GM23338 (cell line): ENCODE data around the gene NOD1. TPM values are rescaled to one million over a fixed set of nuclear protein-coding genes. Genes with fewer than 3 reads are reported as not detected.

Experiments
- ATAC-seq: fragments of 200-7000 bp; cut with Tn5 transposase; 3 replicates; pipeline ENCODE4 v1.9.1; 2020
- DNase-seq: peaks from one replicate; pipeline ENCODE4 v3.0.0-alpha.2; 2015; ENCODE audit warnings: low spot score
- H2AFZ ChIP-seq: fragments of 200-600 bp; sonication (generic); 2 replicates; pipeline ENCODE4 v1.8.0; 2016; ENCODE audit warnings: antibody characterized with exemption, mild to moderate bottlenecking, moderate library complexity
- H3F3A ChIP-seq: fragments of 200-600 bp; sonication (generic); replicated peaks from 2 replicates; pipeline ENCODE4 v1.8.0; 2017; ENCODE audit warnings: antibody characterized with exemption, mixed run types, low read depth
- H3K27ac ChIP-seq: fragments of 200-600 bp; sonication (generic); 2 replicates; pipeline ENCODE4 v1.6.1; 2016; ENCODE audit warnings: low read depth
- H3K27me3 ChIP-seq: fragments of 200-600 bp; sonication (generic); 2 replicates; pipeline ENCODE4 v1.8.0; 2016; ENCODE audit warnings: mild to moderate bottlenecking, mixed run types, moderate library complexity; ENCODE audit not compliant: insufficient read depth
- H3K36me3 ChIP-seq: fragments of 200-600 bp; sonication (generic); 2 replicates; pipeline ENCODE4 v1.8.0; 2016; ENCODE audit warnings: mild to moderate bottlenecking; ENCODE audit not compliant: insufficient read depth
- H3K4me1 ChIP-seq: fragments of 200-600 bp; sonication (generic); 2 replicates; pipeline ENCODE4 v1.8.0; 2016; ENCODE audit warnings: mild to moderate bottlenecking, moderate library complexity; ENCODE audit not compliant: insufficient read depth
- H3K4me2 ChIP-seq: fragments of 200-600 bp; sonication (generic); 2 replicates; pipeline ENCODE4 v1.7.1; 2017; ENCODE audit warnings: mixed run types
- H3K4me3 ChIP-seq: fragments of 200-600 bp; sonication (generic); 2 replicates; pipeline ENCODE4 v1.6.1; 2016; ENCODE audit warnings: mixed run types
- H3K79me2 ChIP-seq: fragments of 200-600 bp; sonication (generic); replicated peaks from 2 replicates; pipeline ENCODE4 v1.8.0; 2017; ENCODE audit warnings: mild to moderate bottlenecking; ENCODE audit not compliant: insufficient read depth
- H3K9me2 ChIP-seq: fragments of 200-600 bp; sonication (generic); 2 replicates; pipeline ENCODE4 v1.8.0; 2017; ENCODE audit not compliant: insufficient read depth
- H4K20me1 ChIP-seq: fragments of 200-600 bp; sonication (generic); replicated peaks from 2 replicates; pipeline ENCODE4 v1.8.0; 2017; ENCODE audit warnings: mild to moderate bottlenecking; ENCODE audit not compliant: insufficient read depth
- H3K27ac Mint-ChIP-seq: 2 replicates; pipeline ENCODE4 v1.8.0; 2020; ENCODE audit warnings: inconsistent platforms, mild to moderate bottlenecking, moderate library complexity, mixed read lengths
- H3K27me3 Mint-ChIP-seq: 3 replicates; pipeline ENCODE4 v1.8.0; 2022; ENCODE audit warnings: low read depth, mild to moderate bottlenecking, moderate library complexity, mixed read lengths, inconsistent platforms; ENCODE audit not compliant: insufficient read depth, poor library complexity
- H3K36me3 Mint-ChIP-seq: 3 replicates; pipeline ENCODE4 v1.8.0; 2021; ENCODE audit warnings: low read depth, mild to moderate bottlenecking, inconsistent platforms, moderate library complexity, mixed read lengths
- H3K4me1 Mint-ChIP-seq: 3 replicates; pipeline ENCODE4 v1.8.0; 2020; ENCODE audit warnings: mild to moderate bottlenecking, inconsistent platforms, mixed read lengths
- H3K4me3 Mint-ChIP-seq: 3 replicates; pipeline ENCODE4 v1.8.0; 2021; ENCODE audit warnings: moderate library complexity, mild to moderate bottlenecking, inconsistent platforms, mixed read lengths
- H3K9me3 Mint-ChIP-seq: 3 replicates; pipeline ENCODE4 v1.8.0; 2020; ENCODE audit warnings: moderate library complexity, mild to moderate bottlenecking, inconsistent platforms, mixed read lengths
- CREB1 ChIP-seq: fragments of 250-450 bp; sonication (Bioruptor Pico); IDR thresholded peaks from 2 replicates; pipeline ENCODE4 v1.5.0; 2020; ENCODE audit warnings: low read depth, mild to moderate bottlenecking, moderate library complexity
- EZH2 ChIP-seq: fragments of 200-600 bp; sonication (generic); IDR thresholded peaks from one replicate; pipeline ENCODE4 v1.8.0; 2017; ENCODE audit warnings: antibody characterized with exemption, mild to moderate bottlenecking, low read depth; ENCODE audit not compliant: unreplicated experiment
- EZH2phosphoT487 ChIP-seq: fragments of 200-600 bp; sonication (generic); IDR thresholded peaks from one replicate; pipeline ENCODE4 v1.8.1; 2018; ENCODE audit warnings: antibody characterized with exemption; ENCODE audit not compliant: unreplicated experiment
- JUNB ChIP-seq: IDR thresholded peaks from one replicate; pipeline ENCODE4 v1.6.1; 2016; ENCODE audit warnings: antibody characterized with exemption; ENCODE audit not compliant: unreplicated experiment
- NANOG ChIP-seq: IDR thresholded peaks from 2 replicates; pipeline ENCODE4 v1.6.1; 2016; ENCODE audit warnings: antibody characterized with exemption, borderline replicate concordance
- POLR2AphosphoS5 ChIP-seq: IDR thresholded peaks from 2 replicates; pipeline ENCODE4 v1.6.1; 2016; ENCODE audit warnings: antibody characterized with exemption, low read depth
- STAT1 ChIP-seq: IDR thresholded peaks from one replicate; pipeline ENCODE4 v1.6.1; 2016; ENCODE audit warnings: antibody characterized with exemption; ENCODE audit not compliant: unreplicated experiment
- ZNF114 ChIP-seq: fragments of 250-450 bp; sonication (Bioruptor Pico); IDR thresholded peaks from 2 replicates; pipeline ENCODE4 v1.5.0; 2020; ENCODE audit warnings: mild to moderate bottlenecking, moderate library complexity
- ZNF331 ChIP-seq: fragments of 250-450 bp; sonication (Bioruptor Pico); IDR thresholded peaks from 2 replicates; pipeline ENCODE4 v1.5.0; 2020; ENCODE audit warnings: low read depth, mild to moderate bottlenecking, moderate library complexity
- polyA plus RNA-seq: library from polyadenylated mRNA; unstranded; fragments of >200 nt; fragmentation: Nextera tagmentation; extraction: Ambion mirVana; gene quantifications from 2 replicates; pipeline ENCODE4 v1.2.1, GENCODE V29; 2016
- total RNA-seq: library from RNA; depleted of rRNA; stranded (reverse); fragments of >200 nt; shearing (Covaris generic); gene quantifications from 2 replicates; pipeline ENCODE4 v1.2.3, GENCODE V29; 2014
- TF ChIP-seq, protein P1 (sequence below): IDR thresholded peaks from one replicate; pipeline ENCODE4 v1.6.1; 2018; ENCODE audit warnings: antibody characterized with exemption; ENCODE audit not compliant: unreplicated experiment
- TF ChIP-seq, protein P2 (sequence below): IDR thresholded peaks from 2 replicates; pipeline ENCODE4 v1.6.1; 2016; ENCODE audit warnings: antibody characterized with exemption
- TF ChIP-seq, protein P3 (sequence below), 2 experiments: fragments of 200-600 bp in 1 of 2; sonication (generic) in 1 of 2; conservative IDR thresholded peaks; 2 replicates each; pipeline versions ENCODE4 v1.5.1 to v1.6.1; 2016 to 2017; ENCODE audit warnings: antibody characterized with exemption in 2 of 2, low read depth in 2 of 2, mild to moderate bottlenecking in 2 of 2, moderate library complexity in 1 of 2
- TF ChIP-seq, protein P4 (sequence below): fragments of 250-450 bp; sonication (Bioruptor Pico); IDR thresholded peaks from 2 replicates; pipeline ENCODE4 v1.5.0; 2020; ENCODE audit warnings: mild to moderate bottlenecking, moderate library complexity

NOD1 gene
- total and polyA plus RNA-seq, 2 experiments from 2014 or later: 2.1 to 7.3 TPM

DNA sequence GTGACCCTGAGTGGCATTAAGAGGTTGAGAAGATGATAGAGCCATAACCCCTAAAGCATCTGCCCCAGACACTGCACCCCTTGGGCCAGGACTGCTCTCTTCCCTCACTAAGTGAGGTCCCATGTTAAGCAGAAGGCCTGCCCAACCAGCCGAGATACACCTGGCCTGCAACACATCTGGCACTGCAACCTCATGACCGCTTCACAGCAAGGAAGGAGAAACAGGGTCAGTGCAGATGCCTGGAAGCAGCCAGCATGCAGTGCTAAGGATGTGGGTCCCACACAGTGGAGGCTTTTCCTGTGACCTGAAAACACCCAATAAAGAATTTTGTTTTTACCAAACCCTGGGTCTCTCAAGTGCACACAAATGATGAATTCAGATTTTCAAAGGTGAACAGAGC lies 7.4 kb downstream of the NOD1 start (continued):
- TF ChIP-seq, protein P1, sequence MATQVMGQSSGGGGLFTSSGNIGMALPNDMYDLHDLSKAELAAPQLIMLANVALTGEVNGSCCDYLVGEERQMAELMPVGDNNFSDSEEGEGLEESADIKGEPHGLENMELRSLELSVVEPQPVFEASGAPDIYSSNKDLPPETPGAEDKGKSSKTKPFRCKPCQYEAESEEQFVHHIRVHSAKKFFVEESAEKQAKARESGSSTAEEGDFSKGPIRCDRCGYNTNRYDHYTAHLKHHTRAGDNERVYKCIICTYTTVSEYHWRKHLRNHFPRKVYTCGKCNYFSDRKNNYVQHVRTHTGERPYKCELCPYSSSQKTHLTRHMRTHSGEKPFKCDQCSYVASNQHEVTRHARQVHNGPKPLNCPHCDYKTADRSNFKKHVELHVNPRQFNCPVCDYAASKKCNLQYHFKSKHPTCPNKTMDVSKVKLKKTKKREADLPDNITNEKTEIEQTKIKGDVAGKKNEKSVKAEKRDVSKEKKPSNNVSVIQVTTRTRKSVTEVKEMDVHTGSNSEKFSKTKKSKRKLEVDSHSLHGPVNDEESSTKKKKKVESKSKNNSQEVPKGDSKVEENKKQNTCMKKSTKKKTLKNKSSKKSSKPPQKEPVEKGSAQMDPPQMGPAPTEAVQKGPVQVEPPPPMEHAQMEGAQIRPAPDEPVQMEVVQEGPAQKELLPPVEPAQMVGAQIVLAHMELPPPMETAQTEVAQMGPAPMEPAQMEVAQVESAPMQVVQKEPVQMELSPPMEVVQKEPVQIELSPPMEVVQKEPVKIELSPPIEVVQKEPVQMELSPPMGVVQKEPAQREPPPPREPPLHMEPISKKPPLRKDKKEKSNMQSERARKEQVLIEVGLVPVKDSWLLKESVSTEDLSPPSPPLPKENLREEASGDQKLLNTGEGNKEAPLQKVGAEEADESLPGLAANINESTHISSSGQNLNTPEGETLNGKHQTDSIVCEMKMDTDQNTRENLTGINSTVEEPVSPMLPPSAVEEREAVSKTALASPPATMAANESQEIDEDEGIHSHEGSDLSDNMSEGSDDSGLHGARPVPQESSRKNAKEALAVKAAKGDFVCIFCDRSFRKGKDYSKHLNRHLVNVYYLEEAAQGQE: no peak
- TF ChIP-seq ZNF114 (CRISPR knock-in tag): no peak
- no peak for TF ChIP-seq STAT1
- TF ChIP-seq, protein P2, sequence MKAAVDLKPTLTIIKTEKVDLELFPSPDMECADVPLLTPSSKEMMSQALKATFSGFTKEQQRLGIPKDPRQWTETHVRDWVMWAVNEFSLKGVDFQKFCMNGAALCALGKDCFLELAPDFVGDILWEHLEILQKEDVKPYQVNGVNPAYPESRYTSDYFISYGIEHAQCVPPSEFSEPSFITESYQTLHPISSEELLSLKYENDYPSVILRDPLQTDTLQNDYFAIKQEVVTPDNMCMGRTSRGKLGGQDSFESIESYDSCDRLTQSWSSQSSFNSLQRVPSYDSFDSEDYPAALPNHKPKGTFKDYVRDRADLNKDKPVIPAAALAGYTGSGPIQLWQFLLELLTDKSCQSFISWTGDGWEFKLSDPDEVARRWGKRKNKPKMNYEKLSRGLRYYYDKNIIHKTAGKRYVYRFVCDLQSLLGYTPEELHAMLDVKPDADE: no peak
- TF ChIP-seq JUNB: no peak
- no peak for TF ChIP-seq EZH2phosphoT487
- no peak for TF ChIP-seq CREB1 (CRISPR knock-in tag)
- no peak for TF ChIP-seq ZNF331 (CRISPR knock-in tag)
- TF ChIP-seq, protein P3, sequence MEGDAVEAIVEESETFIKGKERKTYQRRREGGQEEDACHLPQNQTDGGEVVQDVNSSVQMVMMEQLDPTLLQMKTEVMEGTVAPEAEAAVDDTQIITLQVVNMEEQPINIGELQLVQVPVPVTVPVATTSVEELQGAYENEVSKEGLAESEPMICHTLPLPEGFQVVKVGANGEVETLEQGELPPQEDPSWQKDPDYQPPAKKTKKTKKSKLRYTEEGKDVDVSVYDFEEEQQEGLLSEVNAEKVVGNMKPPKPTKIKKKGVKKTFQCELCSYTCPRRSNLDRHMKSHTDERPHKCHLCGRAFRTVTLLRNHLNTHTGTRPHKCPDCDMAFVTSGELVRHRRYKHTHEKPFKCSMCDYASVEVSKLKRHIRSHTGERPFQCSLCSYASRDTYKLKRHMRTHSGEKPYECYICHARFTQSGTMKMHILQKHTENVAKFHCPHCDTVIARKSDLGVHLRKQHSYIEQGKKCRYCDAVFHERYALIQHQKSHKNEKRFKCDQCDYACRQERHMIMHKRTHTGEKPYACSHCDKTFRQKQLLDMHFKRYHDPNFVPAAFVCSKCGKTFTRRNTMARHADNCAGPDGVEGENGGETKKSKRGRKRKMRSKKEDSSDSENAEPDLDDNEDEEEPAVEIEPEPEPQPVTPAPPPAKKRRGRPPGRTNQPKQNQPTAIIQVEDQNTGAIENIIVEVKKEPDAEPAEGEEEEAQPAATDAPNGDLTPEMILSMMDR (conservative IDR thresholded peaks at IDR 0.05; ENCODE audit: low read depth in 2 of 2): no peak
- TF ChIP-seq NANOG: no peak
- TF ChIP-seq EZH2: no peak
- no peak for TF ChIP-seq POLR2AphosphoS5

DNA sequence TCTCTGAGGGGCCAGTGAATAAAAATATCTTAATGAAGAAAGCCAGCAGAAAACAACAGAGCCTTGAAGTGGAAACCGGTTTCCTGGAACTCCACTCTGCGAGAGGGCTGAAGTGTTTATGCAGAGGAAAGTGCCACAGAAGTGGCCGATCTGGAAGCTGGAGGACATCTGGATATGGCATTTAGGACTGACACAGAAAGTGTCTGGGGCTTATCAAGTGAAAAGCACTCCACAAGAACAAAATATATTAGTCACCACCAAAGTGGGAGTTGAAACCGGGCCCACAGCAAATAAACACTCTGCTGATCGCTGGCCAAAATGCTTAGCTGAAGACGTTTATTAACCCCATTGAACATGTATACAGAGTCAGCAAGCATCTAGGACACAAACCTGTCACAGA lies 7.8 kb downstream of the NOD1 start:
- H3K27me3 ChIP-seq: no peaks in the 10 kb centered on the region
- H3K4me3 ChIP-seq: no peak overlapping the region
- DNase-seq: no peak
- peaks cover 16% of the 10 kb centered on the region for H3K79me2 ChIP-seq
- no peak overlapping the region for H3K4me2 ChIP-seq
- H3K27ac ChIP-seq: no peak overlapping the region
- H3K36me3 ChIP-seq: no peaks in the 10 kb centered on the region
- H3F3A ChIP-seq: no peaks in the 10 kb centered on the region
- H3K9me3 Mint-ChIP-seq: no peaks in the 10 kb centered on the region
- H2AFZ ChIP-seq: no peak overlapping the region
- H3K4me1 ChIP-seq: peaks cover 14% of the 10 kb centered on the region
- no peaks in the 10 kb centered on the region for H3K9me2 ChIP-seq
- no peaks in the 10 kb centered on the region for H3K36me3 Mint-ChIP-seq
- peaks cover 14% of the 10 kb centered on the region for H3K4me1 Mint-ChIP-seq
- no peaks in the 10 kb centered on the region; the same call in 1 of the 2 replicates for H4K20me1 ChIP-seq
- no peak overlapping the region for H3K27ac Mint-ChIP-seq
- H3K4me3 Mint-ChIP-seq: no peak overlapping the region
- ATAC-seq: no peak
- H3K27me3 Mint-ChIP-seq: peaks cover 2% of the 10 kb centered on the region
- TF ChIP-seq, protein P4, sequence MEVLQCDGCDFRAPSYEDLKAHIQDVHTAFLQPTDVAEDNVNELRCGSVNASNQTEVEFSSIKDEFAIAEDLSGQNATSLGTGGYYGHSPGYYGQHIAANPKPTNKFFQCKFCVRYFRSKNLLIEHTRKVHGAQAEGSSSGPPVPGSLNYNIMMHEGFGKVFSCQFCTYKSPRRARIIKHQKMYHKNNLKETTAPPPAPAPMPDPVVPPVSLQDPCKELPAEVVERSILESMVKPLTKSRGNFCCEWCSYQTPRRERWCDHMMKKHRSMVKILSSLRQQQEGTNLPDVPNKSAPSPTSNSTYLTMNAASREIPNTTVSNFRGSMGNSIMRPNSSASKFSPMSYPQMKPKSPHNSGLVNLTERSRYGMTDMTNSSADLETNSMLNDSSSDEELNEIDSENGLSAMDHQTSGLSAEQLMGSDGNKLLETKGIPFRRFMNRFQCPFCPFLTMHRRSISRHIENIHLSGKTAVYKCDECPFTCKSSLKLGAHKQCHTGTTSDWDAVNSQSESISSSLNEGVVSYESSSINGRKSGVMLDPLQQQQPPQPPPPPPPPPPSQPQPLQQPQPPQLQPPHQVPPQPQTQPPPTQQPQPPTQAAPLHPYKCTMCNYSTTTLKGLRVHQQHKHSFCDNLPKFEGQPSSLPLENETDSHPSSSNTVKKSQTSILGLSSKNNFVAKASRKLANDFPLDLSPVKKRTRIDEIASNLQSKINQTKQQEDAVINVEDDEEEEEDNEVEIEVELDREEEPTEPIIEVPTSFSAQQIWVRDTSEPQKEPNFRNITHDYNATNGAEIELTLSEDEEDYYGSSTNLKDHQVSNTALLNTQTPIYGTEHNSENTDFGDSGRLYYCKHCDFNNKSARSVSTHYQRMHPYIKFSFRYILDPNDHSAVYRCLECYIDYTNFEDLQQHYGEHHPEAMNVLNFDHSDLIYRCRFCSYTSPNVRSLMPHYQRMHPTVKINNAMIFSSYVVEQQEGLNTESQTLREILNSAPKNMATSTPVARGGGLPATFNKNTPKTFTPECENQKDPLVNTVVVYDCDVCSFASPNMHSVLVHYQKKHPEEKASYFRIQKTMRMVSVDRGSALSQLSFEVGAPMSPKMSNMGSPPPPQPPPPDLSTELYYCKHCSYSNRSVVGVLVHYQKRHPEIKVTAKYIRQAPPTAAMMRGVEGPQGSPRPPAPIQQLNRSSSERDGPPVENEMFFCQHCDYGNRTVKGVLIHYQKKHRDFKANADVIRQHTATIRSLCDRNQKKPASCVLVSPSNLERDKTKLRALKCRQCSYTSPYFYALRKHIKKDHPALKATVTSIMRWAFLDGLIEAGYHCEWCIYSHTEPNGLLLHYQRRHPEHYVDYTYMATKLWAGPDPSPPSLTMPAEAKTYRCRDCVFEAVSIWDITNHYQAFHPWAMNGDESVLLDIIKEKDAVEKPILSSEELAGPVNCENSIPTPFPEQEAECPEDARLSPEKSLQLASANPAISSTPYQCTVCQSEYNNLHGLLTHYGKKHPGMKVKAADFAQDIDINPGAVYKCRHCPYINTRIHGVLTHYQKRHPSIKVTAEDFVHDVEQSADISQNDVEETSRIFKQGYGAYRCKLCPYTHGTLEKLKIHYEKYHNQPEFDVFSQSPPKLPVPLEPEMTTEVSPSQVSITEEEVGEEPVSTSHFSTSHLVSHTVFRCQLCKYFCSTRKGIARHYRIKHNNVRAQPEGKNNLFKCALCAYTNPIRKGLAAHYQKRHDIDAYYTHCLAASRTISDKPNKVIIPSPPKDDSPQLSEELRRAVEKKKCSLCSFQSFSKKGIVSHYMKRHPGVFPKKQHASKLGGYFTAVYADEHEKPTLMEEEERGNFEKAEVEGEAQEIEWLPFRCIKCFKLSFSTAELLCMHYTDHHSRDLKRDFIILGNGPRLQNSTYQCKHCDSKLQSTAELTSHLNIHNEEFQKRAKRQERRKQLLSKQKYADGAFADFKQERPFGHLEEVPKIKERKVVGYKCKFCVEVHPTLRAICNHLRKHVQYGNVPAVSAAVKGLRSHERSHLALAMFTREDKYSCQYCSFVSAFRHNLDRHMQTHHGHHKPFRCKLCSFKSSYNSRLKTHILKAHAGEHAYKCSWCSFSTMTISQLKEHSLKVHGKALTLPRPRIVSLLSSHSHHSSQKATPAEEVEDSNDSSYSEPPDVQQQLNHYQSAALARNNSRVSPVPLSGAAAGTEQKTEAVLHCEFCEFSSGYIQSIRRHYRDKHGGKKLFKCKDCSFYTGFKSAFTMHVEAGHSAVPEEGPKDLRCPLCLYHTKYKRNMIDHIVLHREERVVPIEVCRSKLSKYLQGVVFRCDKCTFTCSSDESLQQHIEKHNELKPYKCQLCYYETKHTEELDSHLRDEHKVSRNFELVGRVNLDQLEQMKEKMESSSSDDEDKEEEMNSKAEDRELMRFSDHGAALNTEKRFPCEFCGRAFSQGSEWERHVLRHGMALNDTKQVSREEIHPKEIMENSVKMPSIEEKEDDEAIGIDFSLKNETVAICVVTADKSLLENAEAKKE: no peak
- no peak for TF ChIP-seq STAT1
- no peak for TF ChIP-seq NANOG
- no peak for TF ChIP-seq EZH2phosphoT487
- TF ChIP-seq CREB1 (CRISPR knock-in tag): no peak
